Activated naive CD8-positive, alpha-beta T cell treated with anti-CD3 and anti-CD28 coated beads for 36 hours (primary cell): ENCODE data around the gene TFPT. TPM values are rescaled to one million over a fixed set of nuclear protein-coding genes. Genes with fewer than 3 reads are reported as not detected.

Experiments
- DNase-seq: peaks from one replicate; pipeline ENCODE4 v3.0.0; 2021
- H3K27ac Mint-ChIP-seq: one replicate; pipeline ENCODE4 v1.8.0; 2022; ENCODE audit warnings: mild to moderate bottlenecking, moderate library complexity, mixed read lengths
- H3K27me3 Mint-ChIP-seq: one replicate; pipeline ENCODE4 v1.8.0; 2022; ENCODE audit warnings: mild to moderate bottlenecking, mixed read lengths
- H3K36me3 Mint-ChIP-seq: one replicate; pipeline ENCODE4 v1.8.0; 2021; ENCODE audit warnings: mild to moderate bottlenecking, mixed read lengths
- H3K4me1 Mint-ChIP-seq: one replicate; pipeline ENCODE4 v1.8.0; 2021; ENCODE audit warnings: mixed read lengths
- H3K4me3 Mint-ChIP-seq: one replicate; pipeline ENCODE4 v1.8.0; 2022; ENCODE audit warnings: mild to moderate bottlenecking, moderate library complexity, mixed read lengths
- H3K9me3 Mint-ChIP-seq: one replicate; pipeline ENCODE4 v1.8.0; 2022; ENCODE audit warnings: mixed read lengths
- total RNA-seq, 2 experiments: library from RNA; stranded (reverse); gene quantifications; one replicate each; pipeline ENCODE4 v1.2.3, GENCODE V29; 2021

Gene TFPT
- total RNA-seq, 2 experiments from 2014 or later = 33.3 to 38.5 TPM

DNA sequence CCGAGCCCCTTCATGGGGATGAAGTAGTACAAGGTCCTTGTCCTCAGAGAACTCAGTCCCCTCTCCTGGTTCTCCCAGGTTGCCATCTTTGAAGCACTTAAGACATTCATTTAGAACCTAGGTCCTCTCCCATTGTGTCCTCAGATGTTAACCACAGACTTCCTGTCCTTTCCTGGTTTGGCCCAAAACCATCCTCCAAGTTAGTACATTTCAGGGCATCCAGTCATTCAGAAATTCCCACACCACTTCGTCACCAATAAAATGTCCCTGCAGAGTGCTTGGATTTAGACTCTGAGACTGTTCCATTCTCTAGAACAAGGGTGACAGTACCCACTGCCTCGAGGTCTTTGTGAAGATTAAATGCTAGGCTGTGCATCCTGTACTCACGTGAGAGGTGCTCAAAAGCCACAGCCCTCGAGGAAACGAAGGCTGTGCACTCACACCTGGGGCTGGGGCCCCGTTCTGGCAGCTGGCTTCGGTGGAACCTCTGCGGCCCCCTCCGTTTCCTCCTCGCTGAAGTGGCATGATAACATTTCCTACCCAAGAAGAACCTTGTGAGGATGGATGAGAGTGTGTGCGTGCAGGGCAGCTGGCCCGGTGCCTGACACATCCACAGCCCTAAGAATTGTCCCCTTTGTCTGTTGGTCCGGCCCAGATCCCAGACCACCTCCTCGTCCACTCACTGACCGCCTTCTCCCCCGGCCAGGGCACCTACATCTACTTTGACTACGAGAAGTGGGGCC, 39.3 kb upstream of the TFPT start:
- H3K27me3 Mint-ChIP-seq = no peaks in the 10 kb centered on the region
- peaks cover 30% of the 10 kb centered on the region for H3K4me1 Mint-ChIP-seq
- no peaks in the 10 kb centered on the region for H3K9me3 Mint-ChIP-seq
- H3K27ac Mint-ChIP-seq = peak overlapping the region; percentile 77
- H3K36me3 Mint-ChIP-seq = peaks cover 32% of the 10 kb centered on the region
- H3K4me3 Mint-ChIP-seq = no peak overlapping the region
- DNase-seq = peak; percentile 43

DNA sequence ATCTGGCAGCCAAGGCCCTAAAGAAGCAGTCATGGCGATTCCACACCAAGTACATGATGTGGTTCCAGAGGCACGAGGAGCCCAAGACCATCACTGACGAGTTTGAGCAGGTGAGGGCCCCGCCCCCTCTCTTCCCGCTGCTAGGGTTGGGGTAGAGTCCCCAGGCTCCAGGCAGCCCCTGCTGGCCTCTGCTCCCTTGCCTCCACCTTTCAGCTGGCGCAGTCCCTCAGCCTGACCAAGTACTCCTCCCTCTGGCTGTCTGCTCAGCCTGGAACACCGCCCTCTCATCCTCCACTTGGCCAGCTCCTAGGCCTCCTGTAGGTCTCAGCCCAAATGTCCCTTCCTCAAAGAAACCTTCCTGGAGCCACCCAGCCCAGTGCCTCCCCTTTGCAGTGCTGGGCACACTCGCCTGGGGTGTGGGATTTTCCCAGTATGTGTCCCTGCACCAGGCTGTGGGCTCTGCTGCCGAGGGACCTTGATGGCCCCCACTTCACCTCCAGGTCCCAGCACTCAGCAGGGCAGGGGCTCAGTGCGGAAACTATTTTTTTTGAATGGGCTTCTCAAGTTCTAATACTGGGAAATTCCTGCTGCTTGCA, 38.4 kb upstream of the TFPT start:
- H3K27me3 Mint-ChIP-seq = no peaks in the 10 kb centered on the region
- H3K27ac Mint-ChIP-seq = peak overlapping the region; percentile 77
- H3K4me1 Mint-ChIP-seq = peaks cover 29% of the 10 kb centered on the region
- no peaks in the 10 kb centered on the region for H3K9me3 Mint-ChIP-seq
- no peak for DNase-seq
- H3K4me3 Mint-ChIP-seq = no peak overlapping the region
- H3K36me3 Mint-ChIP-seq = peaks cover 36% of the 10 kb centered on the region

DNA sequence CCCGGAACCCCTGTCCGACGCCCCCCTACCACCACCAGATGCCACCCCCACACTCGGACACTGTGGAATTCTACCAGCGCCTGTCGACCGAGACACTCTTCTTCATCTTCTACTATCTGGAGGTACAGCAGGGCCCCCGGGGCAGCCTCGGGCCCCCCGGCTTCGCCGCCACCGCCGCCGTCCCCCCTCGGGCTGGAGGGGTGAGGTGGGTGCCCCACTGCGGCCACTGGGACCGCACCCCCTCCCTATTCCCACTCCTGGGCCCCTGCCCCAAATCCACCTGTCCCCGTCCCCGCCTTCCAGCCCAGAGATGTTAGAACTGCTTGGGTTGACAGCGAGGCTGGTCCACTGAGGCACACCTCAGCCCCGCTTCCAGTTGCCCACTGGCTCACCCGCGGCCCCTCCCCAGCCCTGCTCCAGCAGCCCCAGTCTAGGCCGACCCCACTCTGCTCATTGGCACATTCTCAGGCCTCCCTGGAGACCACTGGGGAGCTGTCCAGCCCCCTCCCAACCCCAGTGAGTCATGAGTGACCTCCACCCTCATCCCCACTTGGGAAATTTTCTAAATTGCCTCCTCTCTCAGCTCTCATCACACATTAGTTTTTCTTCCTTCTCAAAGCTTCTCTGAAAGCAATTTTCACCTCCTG, 37.5 kb upstream of the TFPT start:
- no peak overlapping the region for H3K27ac Mint-ChIP-seq
- H3K4me3 Mint-ChIP-seq = no peak overlapping the region
- no peaks in the 10 kb centered on the region for H3K27me3 Mint-ChIP-seq
- peaks cover 20% of the 10 kb centered on the region for H3K4me1 Mint-ChIP-seq
- H3K9me3 Mint-ChIP-seq = no peaks in the 10 kb centered on the region
- peaks cover 36% of the 10 kb centered on the region for H3K36me3 Mint-ChIP-seq
- DNase-seq = no peak

DNA sequence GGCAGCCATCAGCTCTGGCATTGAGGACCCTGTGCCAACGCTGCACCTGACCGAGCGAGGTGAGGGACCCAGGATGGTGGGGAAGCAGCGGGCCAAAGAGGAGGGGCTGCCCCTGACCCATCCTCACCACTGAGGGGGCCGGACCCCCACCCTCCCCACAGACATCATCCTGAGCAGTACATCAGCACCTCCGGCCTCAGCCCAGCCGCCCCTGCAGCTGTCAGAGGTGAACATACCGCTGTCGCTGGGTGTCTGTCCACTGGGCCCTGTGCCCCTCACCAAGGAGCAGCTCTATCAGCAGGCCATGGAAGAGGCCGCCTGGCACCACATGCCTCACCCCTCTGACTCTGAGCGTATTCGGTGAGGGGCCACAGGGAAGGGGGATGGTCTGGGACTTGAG, 36.8 kb upstream of the TFPT start:
- Mint-ChIP-seq H3K9me3 (no peaks in the 10 kb centered on the region), H3K27ac (peak overlapping the region; percentile 16), H3K27me3 (no peaks in the 10 kb centered on the region), H3K36me3 (peaks cover 38% of the 10 kb centered on the region), H3K4me1 (peaks cover 19% of the 10 kb centered on the region), H3K4me3 (no peak overlapping the region)
- DNase-seq = no peak

DNA sequence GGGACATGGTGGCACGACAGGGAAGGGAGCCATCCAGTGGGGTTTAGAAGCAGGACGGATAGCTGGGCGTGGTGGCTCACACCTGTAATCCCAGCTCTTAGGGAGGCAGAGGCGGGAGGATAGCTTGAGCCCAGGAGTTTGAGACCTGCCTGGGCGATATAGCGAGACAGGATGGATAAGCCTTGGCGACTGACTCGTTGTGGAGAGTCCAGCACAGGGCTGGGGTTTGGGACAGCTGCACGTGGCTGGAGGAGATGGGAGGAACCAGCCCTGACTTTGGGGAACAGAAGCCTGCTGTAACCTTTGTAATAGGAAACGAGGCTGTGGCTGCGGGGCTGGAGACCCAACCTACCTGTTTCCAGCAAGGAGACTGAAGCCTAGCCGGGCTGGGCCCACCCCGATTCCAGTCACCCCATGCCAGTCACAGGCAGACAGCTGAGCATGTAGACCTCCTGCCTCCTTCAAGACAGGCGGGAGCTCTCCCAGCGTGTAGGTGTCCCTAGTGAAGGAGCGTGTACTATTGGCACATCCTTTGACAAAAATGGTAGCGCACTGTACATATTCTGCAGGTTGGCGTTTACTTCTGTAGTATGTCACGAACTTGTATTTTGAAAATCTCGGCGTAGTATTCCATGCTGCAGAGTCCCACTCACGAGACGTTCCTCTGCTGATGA, 36.0 kb upstream of the TFPT start:
- Mint-ChIP-seq H3K4me1 (peaks cover 16% of the 10 kb centered on the region), H3K9me3 (no peaks in the 10 kb centered on the region), H3K4me3 (no peak overlapping the region), H3K27ac (no peak overlapping the region), H3K36me3 (peaks cover 42% of the 10 kb centered on the region), H3K27me3 (no peaks in the 10 kb centered on the region)
- DNase-seq = no peak

DNA sequence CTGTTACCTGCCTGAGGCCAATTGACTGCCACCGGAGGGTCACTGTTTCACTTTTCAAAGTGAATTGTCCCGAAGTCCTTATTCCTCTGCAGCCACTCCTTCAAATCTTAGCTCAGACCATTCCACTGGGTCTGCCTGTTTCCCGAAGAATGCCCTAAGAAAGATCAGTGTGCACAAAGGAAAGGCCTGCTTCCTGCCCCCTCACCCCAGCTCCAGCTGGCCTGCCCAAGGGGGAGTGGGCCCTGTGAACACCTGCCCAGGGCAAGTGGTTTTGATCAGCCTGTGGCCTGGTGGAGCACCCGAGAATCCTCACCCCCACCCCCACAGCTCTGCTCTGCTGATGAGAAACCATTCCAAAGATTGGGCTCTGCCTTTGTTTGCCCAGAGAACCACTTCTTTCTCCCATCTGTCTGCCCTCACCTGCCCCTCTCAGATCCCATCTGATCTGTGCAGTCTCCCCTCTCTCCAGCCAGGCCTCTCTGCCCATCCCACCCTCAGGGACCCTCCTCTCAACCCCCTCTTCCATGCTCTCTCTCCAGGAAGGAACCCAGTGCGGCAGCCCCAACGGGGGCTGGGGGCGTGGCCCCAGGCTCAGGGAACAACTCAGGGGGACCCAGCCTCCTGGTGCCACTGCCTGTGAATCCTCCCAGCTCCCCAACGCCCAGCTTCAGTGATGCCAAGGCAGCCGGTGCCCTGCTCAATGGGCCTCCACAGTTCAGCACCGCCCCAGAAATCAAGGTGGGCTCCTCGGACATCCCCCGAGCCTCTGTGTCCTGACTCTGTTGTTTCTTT, 33.8 kb upstream of the TFPT start:
- Mint-ChIP-seq H3K4me3 (no peak overlapping the region), H3K27me3 (no peaks in the 10 kb centered on the region), H3K27ac (no peak overlapping the region), H3K4me1 (peaks cover 6% of the 10 kb centered on the region), H3K9me3 (no peaks in the 10 kb centered on the region), H3K36me3 (peaks cover 35% of the 10 kb centered on the region)
- no peak for DNase-seq

DNA sequence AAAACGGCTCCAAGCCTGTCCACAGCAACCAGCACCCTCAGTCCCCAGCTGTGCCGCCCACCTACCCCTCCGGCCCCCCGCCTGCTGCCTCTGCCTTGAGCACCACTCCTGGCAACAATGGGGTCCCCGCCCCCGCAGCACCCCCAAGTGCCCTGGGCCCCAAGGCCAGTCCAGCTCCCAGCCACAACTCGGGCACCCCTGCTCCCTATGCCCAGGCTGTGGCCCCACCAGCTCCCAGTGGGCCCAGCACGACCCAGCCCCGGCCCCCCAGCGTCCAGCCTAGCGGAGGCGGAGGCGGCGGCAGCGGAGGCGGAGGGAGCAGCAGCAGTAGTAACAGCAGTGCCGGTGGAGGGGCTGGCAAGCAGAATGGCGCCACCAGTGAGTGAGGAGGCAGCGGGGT, 32.7 kb upstream of the TFPT start:
- Mint-ChIP-seq H3K27me3 (no peaks in the 10 kb centered on the region), H3K36me3 (peaks cover 27% of the 10 kb centered on the region), H3K4me3 (no peak overlapping the region), H3K4me1 (no peaks in the 10 kb centered on the region), H3K27ac (no peak overlapping the region), H3K9me3 (no peaks in the 10 kb centered on the region)
- no peak for DNase-seq

DNA sequence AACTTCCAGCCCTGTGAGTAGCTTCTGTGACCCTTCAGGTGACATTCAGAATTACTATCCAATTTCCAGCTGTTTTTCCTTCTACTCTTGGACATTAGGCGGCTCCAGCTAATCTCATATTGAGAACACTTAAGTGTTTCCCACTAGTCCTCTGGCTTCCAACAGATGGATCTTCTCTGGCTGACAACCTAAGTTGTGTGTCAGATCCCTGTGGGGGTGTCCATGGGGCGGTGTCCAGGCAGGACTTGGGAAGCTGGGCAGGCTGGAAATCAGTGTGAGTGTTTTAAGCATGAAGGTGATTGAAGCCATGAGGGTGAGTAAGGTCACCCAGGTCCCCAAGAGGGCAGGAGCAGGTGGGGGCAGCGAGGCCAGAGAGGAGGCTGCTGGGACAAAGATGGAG, 32.2 kb upstream of the TFPT start:
- Mint-ChIP-seq H3K9me3 (no peaks in the 10 kb centered on the region), H3K4me3 (no peak overlapping the region), H3K27ac (no peak overlapping the region), H3K4me1 (no peaks in the 10 kb centered on the region), H3K27me3 (no peaks in the 10 kb centered on the region), H3K36me3 (peaks cover 25% of the 10 kb centered on the region)
- no peak for DNase-seq

DNA sequence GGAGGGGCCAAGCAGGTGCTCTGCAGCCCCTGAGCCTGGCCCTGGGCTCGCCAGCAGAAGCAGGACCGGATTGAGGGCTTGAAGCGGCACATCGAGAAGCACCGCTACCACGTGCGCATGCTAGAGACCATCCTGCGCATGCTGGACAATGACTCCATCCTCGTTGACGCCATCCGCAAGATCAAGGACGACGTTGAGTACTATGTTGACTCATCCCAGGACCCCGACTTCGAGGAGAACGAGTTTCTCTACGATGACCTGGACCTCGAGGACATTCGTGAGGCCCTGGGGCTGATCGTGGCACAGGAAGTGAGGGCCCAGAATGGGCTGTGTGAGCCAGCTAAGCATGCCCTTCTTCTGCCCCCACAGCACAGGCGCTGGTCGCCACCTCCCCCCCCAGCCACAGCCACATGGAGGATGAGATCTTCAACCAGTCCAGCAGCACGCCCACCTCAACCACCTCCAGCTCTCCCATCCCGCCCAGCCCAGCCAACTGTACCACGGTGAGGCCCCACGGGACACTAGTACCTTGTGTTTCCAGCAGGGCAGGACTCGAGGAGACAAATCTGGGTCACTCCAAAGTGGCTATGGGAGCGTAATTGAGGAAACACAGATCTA, 30.2 kb upstream of the TFPT start:
- Mint-ChIP-seq H3K9me3 (no peaks in the 10 kb centered on the region), H3K4me1 (peaks cover 10% of the 10 kb centered on the region), H3K4me3 (no peak overlapping the region), H3K27ac (no peak overlapping the region), H3K27me3 (no peaks in the 10 kb centered on the region), H3K36me3 (peaks cover 25% of the 10 kb centered on the region)
- DNase-seq = no peak

DNA sequence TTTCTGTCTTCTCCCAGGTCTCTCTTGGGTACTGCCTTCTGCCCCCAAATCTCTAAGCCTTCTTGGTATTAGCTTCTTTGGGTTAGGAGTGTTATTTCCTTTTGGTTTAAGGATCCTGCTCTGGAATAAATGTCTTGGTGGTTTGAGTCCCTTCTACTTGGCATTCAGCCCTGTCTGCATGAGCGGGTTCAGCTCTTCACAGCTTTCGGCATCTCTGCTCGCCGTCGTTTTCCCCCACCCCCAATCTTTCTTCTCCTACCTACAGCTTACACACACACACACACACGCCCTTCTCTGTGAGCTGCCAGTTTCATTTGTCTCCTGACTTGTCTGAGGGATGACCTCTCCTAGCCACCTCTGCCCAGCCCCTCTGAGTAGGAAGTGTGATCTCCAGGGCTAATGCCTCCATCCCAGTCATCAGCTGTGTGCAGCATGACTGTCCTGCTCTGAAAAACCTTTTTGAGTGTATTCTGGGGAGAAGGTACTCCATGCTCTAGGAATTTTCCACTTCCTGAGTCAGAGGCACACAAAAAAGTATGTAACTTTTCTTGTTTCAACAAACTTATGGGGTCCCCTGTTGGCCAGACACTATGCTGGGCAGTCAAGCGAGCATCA, 26.8 kb upstream of the TFPT start:
- H3K4me3 Mint-ChIP-seq = no peak overlapping the region
- H3K9me3 Mint-ChIP-seq = no peaks in the 10 kb centered on the region
- H3K36me3 Mint-ChIP-seq = peaks cover 20% of the 10 kb centered on the region
- H3K27me3 Mint-ChIP-seq = peaks cover 2% of the 10 kb centered on the region
- DNase-seq = no peak
- H3K27ac Mint-ChIP-seq = peak overlapping the region; percentile 39
- H3K4me1 Mint-ChIP-seq = peaks cover 30% of the 10 kb centered on the region

DNA sequence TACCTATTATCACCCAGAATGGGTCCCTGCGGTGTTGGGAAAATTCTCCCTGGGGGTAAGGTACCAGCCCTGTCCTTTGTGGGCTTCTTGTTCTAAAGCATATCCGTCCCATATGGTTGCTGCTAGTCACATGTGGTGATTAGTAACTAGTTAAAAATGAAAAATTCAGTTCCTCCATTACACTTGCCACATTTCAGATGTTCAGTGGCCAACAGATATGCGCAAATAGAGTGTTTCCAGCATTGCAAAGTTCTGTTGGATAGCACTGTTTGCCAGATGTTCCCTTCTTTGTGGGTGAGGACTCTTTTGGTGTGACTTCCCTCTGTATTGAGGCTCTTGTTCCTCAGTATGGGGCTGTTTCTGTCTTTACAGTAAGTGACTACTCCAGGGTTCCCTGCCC, 25.9 kb upstream of the TFPT start:
- H3K36me3 Mint-ChIP-seq = peaks cover 13% of the 10 kb centered on the region

DNA sequence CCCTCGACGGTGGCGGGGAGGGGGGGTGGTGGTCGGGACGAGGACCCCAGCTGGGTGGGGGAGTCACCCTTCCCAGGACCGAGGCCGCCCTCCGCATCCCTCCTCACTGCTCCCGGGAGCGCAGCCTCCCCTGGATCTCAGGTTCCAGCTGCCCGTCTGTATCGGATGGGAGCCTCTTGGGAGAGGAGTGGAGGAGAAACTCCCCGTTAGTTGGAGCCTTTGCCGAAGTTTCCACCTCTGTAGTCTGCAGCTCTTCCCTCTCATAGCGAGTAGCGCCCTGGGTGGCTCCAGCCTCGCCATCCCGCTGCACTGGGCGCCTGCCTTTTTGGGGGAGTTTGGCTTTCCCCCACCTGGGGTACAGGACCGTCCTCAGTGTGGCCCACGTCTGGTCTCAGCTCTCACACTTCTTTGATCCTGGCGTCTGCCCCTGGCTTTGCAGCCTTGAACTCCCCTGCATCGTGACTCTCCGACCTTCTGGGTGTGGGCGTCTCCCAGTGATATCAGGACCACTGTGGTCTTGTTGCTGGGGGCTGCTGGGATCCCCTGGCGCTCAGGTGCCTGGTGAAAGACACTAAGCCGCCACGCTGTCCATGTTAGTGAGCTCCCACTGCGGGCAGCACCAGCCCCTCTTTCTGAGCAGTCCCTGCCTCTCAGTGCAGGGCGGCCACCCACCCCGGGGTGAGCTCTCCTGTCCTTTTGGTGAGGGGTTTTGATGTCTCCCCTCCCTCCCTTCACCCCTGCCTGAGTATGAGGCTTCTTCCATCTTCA, 23.2 kb upstream of the TFPT start:
- Mint-ChIP-seq H3K4me3 (peak overlapping the region; percentile 94), H3K4me1 (peaks cover 44% of the 10 kb centered on the region), H3K9me3 (no peaks in the 10 kb centered on the region), H3K27me3 (peaks cover 10% of the 10 kb centered on the region), H3K36me3 (peaks cover 7% of the 10 kb centered on the region), H3K27ac (peak overlapping the region; percentile 92)
- DNase-seq = peak; percentile 48

More for the DNA sequence above, 25.9 kb upstream of the TFPT start:
- Mint-ChIP-seq H3K9me3 (no peaks in the 10 kb centered on the region), H3K27ac (peak overlapping the region; percentile 39), H3K27me3 (peaks cover 4% of the 10 kb centered on the region), H3K4me1 (peaks cover 34% of the 10 kb centered on the region), H3K4me3 (no peak overlapping the region)
- DNase-seq = no peak

DNA sequence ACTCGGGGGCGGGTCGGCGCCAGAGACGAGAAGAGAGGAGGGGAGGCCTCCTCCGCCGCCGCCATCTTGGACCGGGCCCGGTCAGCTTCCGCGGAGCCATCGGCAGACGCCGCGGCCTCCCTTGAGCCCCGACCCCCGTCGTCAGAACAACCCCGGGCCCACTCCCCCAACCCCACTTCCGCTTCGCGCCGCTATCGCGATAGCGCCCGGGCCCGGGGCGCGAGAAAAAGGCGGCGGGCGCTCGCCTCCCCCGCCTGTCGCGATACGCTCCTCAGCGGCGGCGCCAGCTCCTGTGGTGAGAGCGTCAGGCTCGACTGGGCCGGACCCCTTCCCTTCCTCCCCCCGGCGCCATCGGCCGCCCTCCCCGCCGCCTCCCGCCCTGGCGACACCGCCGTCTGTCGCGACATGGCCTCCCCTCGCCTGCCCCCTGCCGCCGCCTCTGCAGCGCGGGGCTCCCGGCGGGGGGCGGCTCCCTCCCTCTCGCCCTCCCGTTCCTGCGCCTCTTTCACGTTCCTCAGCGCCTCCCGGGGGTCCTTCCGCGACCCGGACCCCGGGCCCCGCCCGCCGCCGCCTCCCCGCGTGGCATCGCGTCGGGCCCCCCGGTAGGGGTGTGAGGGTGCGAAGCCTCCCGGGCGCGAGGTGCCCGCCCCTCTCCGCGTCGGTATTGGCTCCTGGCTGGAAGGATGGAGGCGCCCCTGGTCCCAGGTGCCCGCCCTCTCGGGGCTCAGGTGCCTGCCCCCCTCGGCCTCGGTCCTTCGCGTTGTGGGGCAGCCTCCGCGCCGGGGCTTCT, 22.4 kb upstream of the TFPT start, which contains the start of gene CNOT3:
Gene CNOT3, plus strand, starts transcription at position 64 of the 790 bp plus-strand sequence. CDS start 5,217 bp downstream, outside the sequence.
- H3K4me1 Mint-ChIP-seq = peaks cover 44% of the 10 kb centered on the region
- H3K9me3 Mint-ChIP-seq = no peaks in the 10 kb centered on the region
- H3K4me3 Mint-ChIP-seq = peak within 1 kb of the TSS; percentile 94
- DNase-seq = peak; percentile 51
- peaks cover 10% of the 10 kb centered on the region for H3K27me3 Mint-ChIP-seq
- peak within 1 kb of the TSS; percentile 92 for H3K27ac Mint-ChIP-seq
- peaks cover 7% of the 10 kb centered on the region for H3K36me3 Mint-ChIP-seq
